Measurements from ENCODE around the gene C14orf180.
"Not testable (repeated sequence)": the region's sequence is repeated elsewhere in the genome, so short reads cannot be mapped to it uniquely, and the experiment has no call there.

Gene C14orf180

GRCh38 chr14:104577426-104577825 lies 2.1 kb upstream of the C14orf180 start:
- no peak for TF ChIP-seq CTCF (IDR thresholded peaks at IDR 0.05; ENCODE audit: low read depth, low read length, missing control alignments)
- in situ Hi-C loops (cut with HindIII; ENCODE audit: low sequenced_read_pairs), result no loop called here
- H3K4me3 ChIP-seq (ENCODE audit: low read depth, low read length), result no peak overlapping the region
- DNase-seq (ENCODE audit: low read depth), result no peak

- in situ Hi-C loops (cut with HindIII; ENCODE audit: low sequenced_read_pairs), result no loop called here
- no peak overlapping the region for H3K4me3 ChIP-seq (ENCODE audit: low read depth, low read length)
- DNase-seq (ENCODE audit: low read depth), result no peak
- TF ChIP-seq CTCF (IDR thresholded peaks at IDR 0.05; ENCODE audit: low read depth, low read length, missing control alignments), result no peak
These were observed 1.7 kb upstream of the C14orf180 start for GRCh38 chr14:104577847-104578301.

GRCh38 chr14:104578321-104578720 lies 1.2 kb upstream of the C14orf180 start:
- in situ Hi-C loops (cut with HindIII; ENCODE audit: low sequenced_read_pairs), result no loop called here
- no peak for DNase-seq (ENCODE audit: low read depth)
- no peak for TF ChIP-seq CTCF (IDR thresholded peaks at IDR 0.05; ENCODE audit: low read depth, low read length, missing control alignments)
- H3K4me3 ChIP-seq (ENCODE audit: low read depth, low read length), result no peak overlapping the region

- DNase-seq (ENCODE audit: low read depth); in situ Hi-C loops (cut with HindIII; ENCODE audit: low sequenced_read_pairs); H3K4me3 ChIP-seq (ENCODE audit: low read depth, low read length): not testable (repeated sequence)
These were observed 375 bp downstream of the C14orf180 start for GRCh38 chr14:104579939-104580338.

- TF ChIP-seq CTCF (IDR thresholded peaks at IDR 0.05; ENCODE audit: low read depth, low read length, missing control alignments), result no peak
- DNase-seq (ENCODE audit: low read depth), result no peak
- in situ Hi-C loops (cut with HindIII; ENCODE audit: low sequenced_read_pairs), result no loop called here
- no peak overlapping the region for H3K4me3 ChIP-seq (ENCODE audit: low read depth, low read length)
These were observed 1.4 kb downstream of the C14orf180 start for GRCh38 chr14:104580961-104581360.

- TF ChIP-seq CTCF (IDR thresholded peaks at IDR 0.05; ENCODE audit: low read depth, low read length, missing control alignments), result no peak
- in situ Hi-C loops (cut with HindIII; ENCODE audit: low sequenced_read_pairs), result no loop called here
- no peak overlapping the region for H3K4me3 ChIP-seq (ENCODE audit: low read depth, low read length)
- no peak for DNase-seq (ENCODE audit: low read depth)
These were observed 2.0 kb downstream of the C14orf180 start for GRCh38 chr14:104581521-104581920.

GRCh38 chr14:104582005-104582404 lies 2.4 kb downstream of the C14orf180 start:
- H3K4me3 ChIP-seq (ENCODE audit: low read depth, low read length), result no peak overlapping the region
- TF ChIP-seq CTCF (IDR thresholded peaks at IDR 0.05; ENCODE audit: low read depth, low read length, missing control alignments), result no peak
- DNase-seq (ENCODE audit: low read depth), result no peak
- in situ Hi-C loops (cut with HindIII; ENCODE audit: low sequenced_read_pairs), result no loop called here

Measured in astrocyte of the cerebellum (primary cell).